HepG2 (cell line): ENCODE data around the gene RSF1. TPM values are rescaled to one million over a fixed set of nuclear protein-coding genes. Genes with fewer than 3 reads are reported as not detected.
A peak's percentile ranks its signal among the peaks of the same experiment; 100 is the strongest.

Experiments
- CREM ChIP-seq, 2 experiments: sonication (generic) in 1 of 2; formaldehyde crosslinking in 1 of 2; IDR thresholded peaks; 2 replicates each; pipeline versions ENCODE4 v1.4.0 to v1.6.1; 2016 to 2020; ENCODE audit warnings: antibody characterized with exemption in 1 of 2, mild to moderate bottlenecking in 1 of 2, missing genetic modification reagents in 1 of 2
- HOXA3 ChIP-seq: sonication (generic); formaldehyde crosslinking; IDR thresholded peaks from 2 replicates; pipeline ENCODE4 v1.5.0; 2020; ENCODE audit warnings: missing genetic modification reagents
- MED13 ChIP-seq: sonication (generic); formaldehyde crosslinking; IDR thresholded peaks from 2 replicates; pipeline ENCODE4 v1.5.0; 2020; ENCODE audit warnings: missing genetic modification reagents
- NR1H2 ChIP-seq: sonication (generic); formaldehyde crosslinking; IDR thresholded peaks from 2 replicates; pipeline ENCODE4 v1.8.1; 2022; ENCODE audit warnings: low read depth, missing genetic modification reagents, borderline replicate concordance
- NRL ChIP-seq: sonication (generic); formaldehyde crosslinking; IDR thresholded peaks from 2 replicates; pipeline ENCODE4 v1.5.0; 2020; ENCODE audit warnings: missing genetic modification reagents, mild to moderate bottlenecking, moderate library complexity, borderline replicate concordance
- RFXANK ChIP-seq: IDR thresholded peaks from 2 replicates; pipeline ENCODE4 v1.6.1; 2016
- SRSF9 ChIP-seq: fragments of 200-400 bp; formaldehyde crosslinking; IDR thresholded peaks from 2 replicates; pipeline ENCODE4 v1.6.1; 2018; ENCODE audit warnings: borderline replicate concordance, mild to moderate bottlenecking, low read depth, low read length; ENCODE audit not compliant: insufficient read depth, poor library complexity, severe bottlenecking
- ZFAT ChIP-seq: sonication (generic); formaldehyde crosslinking; conservative IDR thresholded peaks from 2 replicates; pipeline ENCODE4 v1.8.1; 2023; ENCODE audit warnings: missing genetic modification reagents, inconsistent platforms
- ZFP62 ChIP-seq: sonication (generic); formaldehyde crosslinking; IDR thresholded peaks from 2 replicates; pipeline ENCODE4 v1.4.0; 2020; ENCODE audit warnings: missing genetic modification reagents
- ZNF263 ChIP-seq: sonication (generic); formaldehyde crosslinking; IDR thresholded peaks from 2 replicates; pipeline ENCODE4 v1.4.0; 2020; ENCODE audit warnings: missing genetic modification reagents
- polyA plus RNA-seq, 8 experiments: library from polyadenylated mRNA; depleted of rRNA in 3 of 8; stranded (reverse) in 7 of 8; unstranded in 1 of 8; fragments of >200 nt; fragmentation: Illumina TruSeq in 4 of 8; extraction: Trizol in 4 of 8; gene quantifications; 2 replicates each; pipeline versions ENCODE4 v1.2.1 to v1.2.3, GENCODE V29; 2011 to 2016; ENCODE audit warnings: low read depth in 4 of 8, missing spikeins in 1 of 8, mixed read lengths in 1 of 8; ENCODE audit not compliant: insufficient read depth in 1 of 8
- total RNA-seq, 5 experiments: library from RNA; depleted of rRNA; stranded (reverse); fragments of >200 nt; fragmentation: Illumina TruSeq; extraction: Trizol; gene quantifications; 2 replicates each; pipeline ENCODE4 v1.2.3, GENCODE V29; 2016; ENCODE audit warnings: low read depth in 1 of 5
- TF ChIP-seq, protein P1 (sequence below): sonication (generic); formaldehyde crosslinking; IDR thresholded peaks from 2 replicates; pipeline ENCODE4 v1.4.0; 2020; ENCODE audit warnings: missing genetic modification reagents
- TF ChIP-seq, protein P2 (sequence below): sonication (generic); formaldehyde crosslinking; IDR thresholded peaks from 2 replicates; pipeline ENCODE4 v1.8.0; 2022; ENCODE audit warnings: mild to moderate bottlenecking, missing genetic modification reagents
- TF ChIP-seq, protein P3 (sequence below): sonication (generic); formaldehyde crosslinking; conservative IDR thresholded peaks from 2 replicates; pipeline ENCODE4 v1.4.0; 2020; ENCODE audit warnings: missing genetic modification reagents
- TF ChIP-seq, protein P4 (sequence below): sonication (generic); formaldehyde crosslinking; IDR thresholded peaks from 2 replicates; pipeline ENCODE4 v1.5.0; 2020; ENCODE audit warnings: mild to moderate bottlenecking, missing genetic modification reagents, borderline replicate concordance

RSF1 gene
- total and polyA plus RNA-seq, 2 of the 13 experiments (the other 11 are each of a cell fraction or from before 2014, with no cell fraction given) = 15.5 to 33.1 TPM

DNA sequence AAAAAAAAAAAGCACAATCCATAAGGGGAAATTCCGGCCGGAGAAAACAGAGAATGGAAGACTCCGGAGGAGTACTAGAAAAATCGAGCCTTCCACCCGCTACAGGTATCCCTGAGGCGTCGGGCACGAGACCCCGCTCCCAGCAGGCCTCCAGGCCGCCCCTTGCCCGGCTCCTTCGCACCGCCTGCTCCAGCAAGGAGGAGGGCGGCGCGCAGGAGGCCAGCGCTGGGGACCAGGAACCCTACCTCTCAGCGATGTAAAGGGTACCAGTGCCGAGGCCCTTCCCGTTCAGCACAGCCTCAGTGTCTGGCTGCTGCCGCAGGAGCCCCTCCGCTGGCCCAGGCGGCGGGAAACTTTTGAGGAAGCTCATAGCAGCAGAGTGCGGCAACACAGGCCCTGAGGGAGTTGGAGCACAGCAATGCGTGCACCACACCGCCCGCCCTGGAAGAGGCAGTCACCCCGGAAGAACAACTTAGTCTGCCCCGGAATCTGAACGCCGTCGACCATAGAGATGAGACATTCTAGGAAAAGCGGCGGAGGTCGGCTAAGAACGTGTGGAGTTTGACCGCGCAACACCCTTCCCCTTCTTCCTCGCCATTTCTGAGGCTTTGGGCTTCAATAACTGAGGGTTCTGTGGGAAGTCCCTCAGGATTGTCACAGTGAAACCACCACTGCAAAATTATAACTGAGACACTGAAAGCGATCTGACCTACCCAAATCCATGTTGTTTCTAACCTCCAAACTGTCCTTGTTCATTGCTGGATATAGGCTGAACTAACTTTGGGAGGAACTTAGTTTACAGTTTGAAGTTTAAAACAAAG lies 183.0 kb downstream of the RSF1 start, which contains the start of gene CLNS1A (continued):
- TF ChIP-seq, protein P1, sequence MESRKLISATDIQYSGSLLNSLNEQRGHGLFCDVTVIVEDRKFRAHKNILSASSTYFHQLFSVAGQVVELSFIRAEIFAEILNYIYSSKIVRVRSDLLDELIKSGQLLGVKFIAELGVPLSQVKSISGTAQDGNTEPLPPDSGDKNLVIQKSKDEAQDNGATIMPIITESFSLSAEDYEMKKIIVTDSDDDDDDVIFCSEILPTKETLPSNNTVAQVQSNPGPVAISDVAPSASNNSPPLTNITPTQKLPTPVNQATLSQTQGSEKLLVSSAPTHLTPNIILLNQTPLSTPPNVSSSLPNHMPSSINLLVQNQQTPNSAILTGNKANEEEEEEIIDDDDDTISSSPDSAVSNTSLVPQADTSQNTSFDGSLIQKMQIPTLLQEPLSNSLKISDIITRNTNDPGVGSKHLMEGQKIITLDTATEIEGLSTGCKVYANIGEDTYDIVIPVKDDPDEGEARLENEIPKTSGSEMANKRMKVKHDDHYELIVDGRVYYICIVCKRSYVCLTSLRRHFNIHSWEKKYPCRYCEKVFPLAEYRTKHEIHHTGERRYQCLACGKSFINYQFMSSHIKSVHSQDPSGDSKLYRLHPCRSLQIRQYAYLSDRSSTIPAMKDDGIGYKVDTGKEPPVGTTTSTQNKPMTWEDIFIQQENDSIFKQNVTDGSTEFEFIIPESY = peak; percentile 23; the same call in 1 of the 2 replicates
- no peak for TF ChIP-seq SRSF9
- no peak for TF ChIP-seq RFXANK (CRISPR knock-in tag)
- TF ChIP-seq HOXA3 = peak; percentile 92
- TF ChIP-seq, protein P2, sequence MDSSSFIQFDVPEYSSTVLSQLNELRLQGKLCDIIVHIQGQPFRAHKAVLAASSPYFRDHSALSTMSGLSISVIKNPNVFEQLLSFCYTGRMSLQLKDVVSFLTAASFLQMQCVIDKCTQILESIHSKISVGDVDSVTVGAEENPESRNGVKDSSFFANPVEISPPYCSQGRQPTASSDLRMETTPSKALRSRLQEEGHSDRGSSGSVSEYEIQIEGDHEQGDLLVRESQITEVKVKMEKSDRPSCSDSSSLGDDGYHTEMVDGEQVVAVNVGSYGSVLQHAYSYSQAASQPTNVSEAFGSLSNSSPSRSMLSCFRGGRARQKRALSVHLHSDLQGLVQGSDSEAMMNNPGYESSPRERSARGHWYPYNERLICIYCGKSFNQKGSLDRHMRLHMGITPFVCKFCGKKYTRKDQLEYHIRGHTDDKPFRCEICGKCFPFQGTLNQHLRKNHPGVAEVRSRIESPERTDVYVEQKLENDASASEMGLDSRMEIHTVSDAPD = no peak
- peak; percentile 27; the same call in 1 of the 2 replicates for TF ChIP-seq NR1H2 (CRISPR knock-in tag)
- peak; percentile 82 for TF ChIP-seq ZNF263 (CRISPR knock-in tag)
- TF ChIP-seq ZFAT = no peak
- peak; percentile 91 for TF ChIP-seq NRL (CRISPR knock-in tag)
- no peak for TF ChIP-seq ZFP62 (CRISPR knock-in tag)
- TF ChIP-seq MED13 (CRISPR knock-in tag) = 0 out of 2 replicates have a peak, but pooled peaks have one; percentile 57
- TF ChIP-seq, protein P3, sequence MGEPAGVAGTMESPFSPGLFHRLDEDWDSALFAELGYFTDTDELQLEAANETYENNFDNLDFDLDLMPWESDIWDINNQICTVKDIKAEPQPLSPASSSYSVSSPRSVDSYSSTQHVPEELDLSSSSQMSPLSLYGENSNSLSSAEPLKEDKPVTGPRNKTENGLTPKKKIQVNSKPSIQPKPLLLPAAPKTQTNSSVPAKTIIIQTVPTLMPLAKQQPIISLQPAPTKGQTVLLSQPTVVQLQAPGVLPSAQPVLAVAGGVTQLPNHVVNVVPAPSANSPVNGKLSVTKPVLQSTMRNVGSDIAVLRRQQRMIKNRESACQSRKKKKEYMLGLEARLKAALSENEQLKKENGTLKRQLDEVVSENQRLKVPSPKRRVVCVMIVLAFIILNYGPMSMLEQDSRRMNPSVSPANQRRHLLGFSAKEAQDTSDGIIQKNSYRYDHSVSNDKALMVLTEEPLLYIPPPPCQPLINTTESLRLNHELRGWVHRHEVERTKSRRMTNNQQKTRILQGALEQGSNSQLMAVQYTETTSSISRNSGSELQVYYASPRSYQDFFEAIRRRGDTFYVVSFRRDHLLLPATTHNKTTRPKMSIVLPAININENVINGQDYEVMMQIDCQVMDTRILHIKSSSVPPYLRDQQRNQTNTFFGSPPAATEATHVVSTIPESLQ = no peak; the same call in 1 of the 2 replicates
- TF ChIP-seq CREM (IDR thresholded peaks at IDR 0.05) = peak; percentile 77
- no peak for TF ChIP-seq CREM (CRISPR knock-in tag; IDR thresholded peaks at IDR 0.05)
- TF ChIP-seq, protein P4, sequence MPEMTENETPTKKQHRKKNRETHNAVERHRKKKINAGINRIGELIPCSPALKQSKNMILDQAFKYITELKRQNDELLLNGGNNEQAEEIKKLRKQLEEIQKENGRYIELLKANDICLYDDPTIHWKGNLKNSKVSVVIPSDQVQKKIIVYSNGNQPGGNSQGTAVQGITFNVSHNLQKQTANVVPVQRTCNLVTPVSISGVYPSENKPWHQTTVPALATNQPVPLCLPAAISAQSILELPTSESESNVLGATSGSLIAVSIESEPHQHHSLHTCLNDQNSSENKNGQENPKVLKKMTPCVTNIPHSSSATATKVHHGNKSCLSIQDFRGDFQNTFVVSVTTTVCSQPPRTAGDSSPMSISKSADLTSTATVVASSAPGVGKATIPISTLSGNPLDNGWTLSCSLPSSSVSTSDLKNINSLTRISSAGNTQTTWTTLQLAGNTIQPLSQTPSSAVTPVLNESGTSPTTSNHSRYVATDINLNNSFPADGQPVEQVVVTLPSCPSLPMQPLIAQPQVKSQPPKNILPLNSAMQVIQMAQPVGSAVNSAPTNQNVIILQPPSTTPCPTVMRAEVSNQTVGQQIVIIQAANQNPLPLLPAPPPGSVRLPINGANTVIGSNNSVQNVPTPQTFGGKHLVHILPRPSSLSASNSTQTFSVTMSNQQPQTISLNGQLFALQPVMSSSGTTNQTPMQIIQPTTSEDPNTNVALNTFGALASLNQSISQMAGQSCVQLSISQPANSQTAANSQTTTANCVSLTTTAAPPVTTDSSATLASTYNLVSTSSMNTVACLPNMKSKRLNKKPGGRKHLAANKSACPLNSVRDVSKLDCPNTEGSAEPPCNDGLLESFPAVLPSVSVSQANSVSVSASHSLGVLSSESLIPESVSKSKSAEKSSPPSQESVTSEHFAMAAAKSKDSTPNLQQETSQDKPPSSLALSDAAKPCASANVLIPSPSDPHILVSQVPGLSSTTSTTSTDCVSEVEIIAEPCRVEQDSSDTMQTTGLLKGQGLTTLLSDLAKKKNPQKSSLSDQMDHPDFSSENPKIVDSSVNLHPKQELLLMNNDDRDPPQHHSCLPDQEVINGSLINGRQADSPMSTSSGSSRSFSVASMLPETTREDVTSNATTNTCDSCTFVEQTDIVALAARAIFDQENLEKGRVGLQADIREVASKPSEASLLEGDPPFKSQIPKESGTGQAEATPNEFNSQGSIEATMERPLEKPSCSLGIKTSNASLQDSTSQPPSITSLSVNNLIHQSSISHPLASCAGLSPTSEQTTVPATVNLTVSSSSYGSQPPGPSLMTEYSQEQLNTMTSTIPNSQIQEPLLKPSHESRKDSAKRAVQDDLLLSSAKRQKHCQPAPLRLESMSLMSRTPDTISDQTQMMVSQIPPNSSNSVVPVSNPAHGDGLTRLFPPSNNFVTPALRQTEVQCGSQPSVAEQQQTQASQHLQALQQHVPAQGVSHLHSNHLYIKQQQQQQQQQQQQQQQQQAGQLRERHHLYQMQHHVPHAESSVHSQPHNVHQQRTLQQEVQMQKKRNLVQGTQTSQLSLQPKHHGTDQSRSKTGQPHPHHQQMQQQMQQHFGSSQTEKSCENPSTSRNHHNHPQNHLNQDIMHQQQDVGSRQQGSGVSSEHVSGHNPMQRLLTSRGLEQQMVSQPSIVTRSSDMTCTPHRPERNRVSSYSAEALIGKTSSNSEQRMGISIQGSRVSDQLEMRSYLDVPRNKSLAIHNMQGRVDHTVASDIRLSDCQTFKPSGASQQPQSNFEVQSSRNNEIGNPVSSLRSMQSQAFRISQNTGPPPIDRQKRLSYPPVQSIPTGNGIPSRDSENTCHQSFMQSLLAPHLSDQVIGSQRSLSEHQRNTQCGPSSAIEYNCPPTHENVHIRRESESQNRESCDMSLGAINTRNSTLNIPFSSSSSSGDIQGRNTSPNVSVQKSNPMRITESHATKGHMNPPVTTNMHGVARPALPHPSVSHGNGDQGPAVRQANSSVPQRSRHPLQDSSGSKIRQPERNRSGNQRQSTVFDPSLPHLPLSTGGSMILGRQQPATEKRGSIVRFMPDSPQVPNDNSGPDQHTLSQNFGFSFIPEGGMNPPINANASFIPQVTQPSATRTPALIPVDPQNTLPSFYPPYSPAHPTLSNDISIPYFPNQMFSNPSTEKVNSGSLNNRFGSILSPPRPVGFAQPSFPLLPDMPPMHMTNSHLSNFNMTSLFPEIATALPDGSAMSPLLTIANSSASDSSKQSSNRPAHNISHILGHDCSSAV (CRISPR knock-in tag) = no peak
